Gastroesophageal sphincter (tissue), 4 donors: ENCODE results near the gene P2RX7. TPM values are rescaled to one million over a fixed set of nuclear protein-coding genes. Genes with fewer than 3 reads are reported as not detected.
"Not testable (repeated sequence)": the region's sequence is repeated elsewhere in the genome, so short reads cannot be mapped to it uniquely, and the experiment has no call there.

Source experiments
- ATAC-seq: fragments of 150-250 bp; one replicate; pipeline ENCODE4 v1.9.1; 2016; ENCODE audit warnings: mild to moderate bottlenecking, moderate library complexity
- H3K27ac ChIP-seq, 4 donors: fragments of 200-600 bp; sonication (generic) in 3 of 4; 1 replicate in 3 of 4; 2 replicates in 1 of 4; pipeline ENCODE4 v1.5.1; 2016 to 2019
- H3K27me3 ChIP-seq: fragments of 200-600 bp; sonication (generic); one replicate; pipeline ENCODE4 v1.5.1; 2019
- H3K36me3 ChIP-seq, 2 donors: fragments of 200-600 bp; sonication (generic); one replicate each; pipeline ENCODE4 v1.5.1; 2019; ENCODE audit warnings: control low read depth in 1 of 2
- H3K4me1 ChIP-seq, 3 donors: fragments of 200-600 bp; sonication (generic); 1 replicate in 2 of 3; 2 replicates in 1 of 3; pipeline ENCODE4 v1.5.1; 2016 to 2019; ENCODE audit warnings: control low read depth in 2 of 3
- H3K4me3 ChIP-seq, 2 donors: fragments of 200-600 bp; sonication (generic); one replicate each; pipeline ENCODE4 v1.5.1; 2019; ENCODE audit warnings: mild to moderate bottlenecking in 1 of 2, moderate library complexity in 1 of 2
- H3K9me3 ChIP-seq, 3 donors: fragments of 200-600 bp; sonication (generic); one replicate each; pipeline ENCODE4 v1.5.1; 2017 to 2019; ENCODE audit warnings: control low read depth in 2 of 3
- CTCF ChIP-seq, 4 experiments: fragments of 200-600 bp in 2 of 4; fragments of 450-650 bp in 2 of 4; sonication (generic) in 1 of 4; IDR thresholded peaks; one replicate each; pipeline ENCODE4 v1.5.1; 2017 to 2019; ENCODE audit warnings: antibody characterized with exemption in 4 of 4, mild to moderate bottlenecking in 2 of 4, moderate library complexity in 2 of 4
- EP300 ChIP-seq: sonication (generic); formaldehyde crosslinking; IDR thresholded peaks from one replicate; pipeline ENCODE4 v1.6.1; 2017; ENCODE audit warnings: antibody characterized with exemption, mild to moderate bottlenecking
- POLR2A ChIP-seq, 2 donors: fragments of 450-650 bp; IDR thresholded peaks; one replicate each; pipeline ENCODE4 v1.6.1; 2017; ENCODE audit warnings: antibody characterized with exemption in 2 of 2, mild to moderate bottlenecking in 2 of 2, moderate library complexity in 1 of 2
- POLR2AphosphoS5 ChIP-seq: sonication (generic); formaldehyde crosslinking; IDR thresholded peaks from one replicate; pipeline ENCODE4 v1.6.1; 2017; ENCODE audit warnings: antibody characterized with exemption
- WGBS, 2 donors: methylation state at CpG; one replicate each; pipeline ENCODE4 v1.1.5; 2018; ENCODE audit warnings: low coverage in 1 of 2; 5-methylcytosine and 5-hydroxymethylcytosine counted together
- total RNA-seq, 4 donors: library from RNA; depleted of rRNA; stranded (reverse); fragments of >200 nt; gene quantifications; one replicate each; pipeline ENCODE4 v1.1.0, GENCODE V29; 2016

P2RX7 gene
- total RNA-seq, 4 donors from 2014 or later = 2.0 to 3.3 (median 3.0) TPM

GRCh38 chr12:121227294-121227693 lies 94.6 kb downstream of the P2RX7 start:
- ATAC-seq = no peak
- WGBS, 2 donors = 20 to 67% methylated on average over 2 to 3 of the region's 9 CpGs

GRCh38 chr12:121228919-121229665 lies 96.4 kb downstream of the P2RX7 start:
- no peaks in the 10 kb centered on the region for H3K27me3 ChIP-seq
- peaks cover 0 to 57% of the 10 kb centered on the region in 2 donors for H3K36me3 ChIP-seq
- no peak overlapping the region for H3K4me3 ChIP-seq
- no peaks in the 10 kb centered on the region for H3K9me3 ChIP-seq
- 87% methylated on average over 5 of the region's 24 CpGs; no CpG with 5 or more reads in 1 of the 2 donors for WGBS, 2 donors
- TF ChIP-seq CTCF (IDR thresholded peaks at IDR 0.05) (no peak), EP300 (no peak), POLR2A (IDR thresholded peaks at IDR 0.05) (no peak), POLR2AphosphoS5 (no peak)
- peaks cover 0 to 8% (median 0%) of the 10 kb centered on the region in 3 donors for H3K4me1 ChIP-seq
- H3K27ac ChIP-seq = no peak overlapping the region
- no peak for ATAC-seq

More at GRCh38 chr12:121227294-121227693, 94.6 kb downstream of the P2RX7 start:
- Histone ChIP-seq H3K27ac (no peak overlapping the region), H3K36me3 (peaks cover 0 to 55% of the 10 kb centered on the region in 2 donors), H3K27me3 (no peaks in the 10 kb centered on the region), H3K4me3 (no peak overlapping the region), H3K9me3 (no peaks in the 10 kb centered on the region), H3K4me1 (peaks cover 0 to 8% (median 0%) of the 10 kb centered on the region in 3 donors)
- no peak for TF ChIP-seq CTCF (IDR thresholded peaks at IDR 0.05)
- TF ChIP-seq EP300 = no peak
- no peak for TF ChIP-seq POLR2AphosphoS5
- no peak for TF ChIP-seq POLR2A (IDR thresholded peaks at IDR 0.05)

- H3K27me3 ChIP-seq, H3K9me3 ChIP-seq, H3K4me3 ChIP-seq, H3K27ac ChIP-seq, H3K4me1 ChIP-seq: not testable (repeated sequence)
- peak in 3 of 4 experiments; percentile 69 to 87 (median 75) for TF ChIP-seq CTCF (IDR thresholded peaks at IDR 0.05)
- peaks cover 0 to 64% of the 10 kb centered on the region in 2 donors for H3K36me3 ChIP-seq
- 21 to 45% methylated on average over 8 to 18 of the region's 19 CpGs for WGBS, 2 donors
- peak; percentile 76 for ATAC-seq
Observed at GRCh38 chr12:121229826-121230537, 97.3 kb downstream of the P2RX7 start.

- TF ChIP-seq EP300 (no peak), POLR2A (IDR thresholded peaks at IDR 0.05) (no peak), CTCF (IDR thresholded peaks at IDR 0.05) (no peak), POLR2AphosphoS5 (no peak)
- peaks cover 0 to 70% of the 10 kb centered on the region in 2 donors for H3K36me3 ChIP-seq
- 95 to 100% methylated on average over 2 to 6 of the region's 12 CpGs for WGBS, 2 donors
Observed at GRCh38 chr12:121230538-121230907, 97.8 kb downstream of the P2RX7 start.

More at GRCh38 chr12:121230538-121230907, 97.8 kb downstream of the P2RX7 start:
- Histone ChIP-seq H3K27ac (no peak overlapping the region), H3K27me3 (no peaks in the 10 kb centered on the region), H3K4me3 (no peak overlapping the region), H3K9me3 (no peaks in the 10 kb centered on the region), H3K4me1 (peaks cover 0 to 8% (median 0%) of the 10 kb centered on the region in 3 donors)
- ATAC-seq = no peak
